ENCODE measurements around the gene ZNF326. TPM values are rescaled to one million over a fixed set of nuclear protein-coding genes. Genes with fewer than 3 reads are reported as not detected.
"Not testable (repeated sequence)": the region's sequence is repeated elsewhere in the genome, so short reads cannot be mapped to it uniquely, and the experiment has no call there.

The ZNF326 gene
- total RNA-seq, 1 experiment from 2014 or later, result 8.0 TPM

DNA sequence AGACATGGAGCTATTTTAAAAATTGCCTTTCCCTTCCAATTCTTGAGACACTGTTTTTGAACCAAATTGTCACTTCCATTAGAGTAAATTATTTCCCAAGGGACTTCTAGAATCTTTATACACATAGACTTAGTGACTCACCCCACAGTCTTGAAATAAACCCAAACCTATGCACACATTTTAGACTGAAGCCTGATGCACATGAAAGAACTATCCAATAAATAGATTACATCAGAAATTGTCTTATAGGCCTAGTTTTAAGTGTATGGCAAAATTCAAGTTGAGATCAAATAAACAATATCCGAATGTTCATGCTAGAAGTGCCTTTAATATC lies 32.2 kb upstream of the ZNF326 start:
- no peak for DNase-seq (ENCODE audit: low spot score)
- in situ Hi-C loops (cut with HindIII; ENCODE audit: low sequenced_read_pairs), result no loop called here

DNA sequence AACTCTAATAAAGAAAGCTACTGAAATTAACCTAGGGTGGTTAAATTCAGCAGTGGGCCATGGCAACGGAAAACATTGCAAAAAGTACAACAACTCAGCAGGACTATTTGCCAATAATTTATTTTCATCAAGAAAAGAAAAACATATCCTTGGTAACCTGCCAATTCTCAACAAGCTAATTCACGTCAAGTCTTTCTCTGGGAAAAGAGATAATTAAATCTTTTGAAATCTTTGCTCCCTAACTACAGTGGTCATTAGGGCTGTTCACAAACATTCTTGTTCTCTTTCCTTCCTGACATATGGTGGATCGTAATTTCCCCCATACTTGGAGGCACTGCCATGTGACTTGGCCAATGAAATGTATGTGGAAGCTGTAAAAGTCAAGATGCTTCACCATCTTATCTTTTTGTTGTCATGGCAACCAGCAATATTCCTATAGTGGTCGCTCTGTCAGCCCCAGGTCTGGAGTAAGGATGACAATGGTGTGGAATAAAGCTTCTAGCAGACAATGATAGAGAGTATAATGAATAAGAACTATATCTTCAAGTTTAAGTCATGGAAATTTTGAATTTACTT lies 29.6 kb upstream of the ZNF326 start:
- no peak for DNase-seq (ENCODE audit: low spot score)
- in situ Hi-C loops (cut with HindIII; ENCODE audit: low sequenced_read_pairs), result no loop called here

DNA sequence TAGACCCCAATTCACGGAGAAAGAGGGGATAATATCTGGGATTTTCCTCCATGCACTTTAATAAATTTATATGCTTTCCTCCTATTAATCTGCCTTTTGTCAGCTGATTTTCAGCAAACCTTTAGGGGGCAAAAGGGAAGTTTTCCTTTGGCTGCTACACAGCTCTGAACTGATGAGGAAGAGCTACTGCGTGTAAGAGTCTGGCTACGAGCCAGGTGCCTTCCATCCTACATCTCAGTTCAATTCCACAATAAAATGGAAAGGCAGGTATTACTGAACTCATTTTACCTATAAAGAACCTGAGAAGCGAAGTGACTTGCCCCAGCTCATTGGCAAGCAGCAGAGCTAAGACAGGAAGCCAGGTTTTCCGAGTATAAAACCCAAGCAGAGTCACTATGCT lies 28.3 kb upstream of the ZNF326 start:
- in situ Hi-C loops (cut with HindIII; ENCODE audit: low sequenced_read_pairs), result no loop called here
- DNase-seq (ENCODE audit: low spot score), result no peak

DNA sequence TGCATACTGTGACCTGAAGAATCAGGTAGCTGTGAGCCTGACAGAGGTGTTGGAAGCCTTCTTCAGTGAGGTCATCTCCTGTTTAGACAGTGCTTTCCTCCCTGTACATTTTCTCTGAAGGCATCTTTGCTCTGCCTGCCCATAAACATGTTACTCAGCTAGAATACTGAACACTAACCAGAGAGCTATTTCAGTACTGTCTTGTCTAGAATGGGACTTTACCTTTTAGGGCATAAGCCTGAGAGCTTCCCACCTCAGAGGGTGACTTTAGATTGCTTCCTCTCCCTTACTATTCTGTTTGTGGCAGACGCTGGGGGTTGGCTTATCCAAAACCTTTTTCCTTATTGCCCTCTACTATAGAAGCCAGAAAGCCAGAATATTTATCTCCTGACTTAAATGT lies 23.3 kb upstream of the ZNF326 start:
- DNase-seq (ENCODE audit: low spot score), result no peak
- in situ Hi-C loops (cut with HindIII; ENCODE audit: low sequenced_read_pairs), result no loop called here

DNA sequence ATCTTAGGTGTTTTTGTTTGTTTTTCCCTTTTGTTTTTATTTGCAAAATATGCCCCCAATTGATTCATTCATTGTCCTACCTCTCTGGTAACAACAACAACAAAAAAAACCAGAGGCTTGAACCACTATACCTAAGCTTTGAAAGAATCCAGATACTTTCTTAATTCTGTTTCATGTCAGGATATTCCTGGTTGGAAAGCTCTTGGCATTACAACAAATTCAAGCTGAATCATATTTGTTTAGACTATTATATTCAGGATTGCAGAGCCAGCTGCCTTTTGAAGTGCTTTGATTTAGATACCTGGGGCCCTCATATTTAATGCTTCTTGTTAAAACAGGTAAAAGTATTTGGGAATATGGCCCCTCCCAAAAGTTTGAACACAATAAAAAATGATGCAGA lies 22.9 kb upstream of the ZNF326 start:
- in situ Hi-C loops (cut with HindIII; ENCODE audit: low sequenced_read_pairs), result no loop called here
- no peak for DNase-seq (ENCODE audit: low spot score)

DNA sequence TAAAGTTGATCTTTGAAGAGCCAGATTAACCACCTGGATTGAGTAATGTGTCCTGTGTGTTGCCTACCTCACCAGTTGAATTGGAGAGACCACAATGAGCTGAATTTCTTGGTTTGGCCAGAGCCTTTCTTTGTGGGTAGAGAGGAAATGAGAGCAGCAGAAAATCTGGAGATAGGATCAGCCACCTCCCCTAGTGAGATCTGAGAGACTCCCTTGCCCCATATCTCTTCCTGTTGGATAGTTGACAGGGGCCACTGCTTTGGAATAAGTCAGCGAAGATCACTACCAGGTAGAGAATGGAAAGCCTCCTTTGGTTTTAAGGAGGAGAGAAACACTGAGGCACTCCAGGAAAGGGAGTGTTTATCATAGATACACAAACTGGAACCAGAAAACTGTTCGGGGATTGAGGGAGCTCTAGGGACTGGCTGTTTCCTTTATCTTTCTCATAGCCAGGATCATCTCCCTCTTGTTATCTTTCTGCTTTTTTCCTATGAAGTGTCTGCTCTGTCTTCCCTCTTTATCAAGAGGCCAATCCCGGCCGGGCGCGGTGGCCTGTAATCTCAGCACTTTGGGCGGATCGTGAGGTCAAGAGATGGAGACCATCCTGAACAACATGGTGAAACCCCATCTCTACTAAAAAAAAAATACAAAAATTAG lies 21.3 kb upstream of the ZNF326 start:
- in situ Hi-C loops (cut with HindIII; ENCODE audit: low sequenced_read_pairs), result no loop called here
- DNase-seq (ENCODE audit: low spot score), result no peak

DNA sequence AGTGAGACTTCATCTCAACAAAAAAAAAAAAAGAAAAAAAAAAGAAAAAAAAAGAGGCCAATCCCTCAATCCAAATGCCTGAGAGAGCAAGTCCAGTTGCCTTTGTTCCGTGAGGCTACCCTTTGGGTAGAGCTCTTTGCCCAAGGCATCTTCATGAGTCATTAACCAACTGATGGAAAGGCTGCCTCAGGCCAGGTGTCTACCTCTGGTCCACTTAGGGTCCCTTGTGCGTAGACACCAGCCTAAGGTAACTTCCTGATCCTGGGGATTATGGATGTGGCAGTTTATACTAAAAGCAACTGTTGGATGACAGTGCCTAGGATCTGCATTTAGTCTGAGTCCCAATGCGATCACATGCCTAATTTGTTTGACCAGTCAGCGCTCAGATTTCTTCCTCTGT lies 20.7 kb upstream of the ZNF326 start:
- DNase-seq (ENCODE audit: low spot score), result no peak
- in situ Hi-C loops (cut with HindIII; ENCODE audit: low sequenced_read_pairs), result no loop called here

DNA sequence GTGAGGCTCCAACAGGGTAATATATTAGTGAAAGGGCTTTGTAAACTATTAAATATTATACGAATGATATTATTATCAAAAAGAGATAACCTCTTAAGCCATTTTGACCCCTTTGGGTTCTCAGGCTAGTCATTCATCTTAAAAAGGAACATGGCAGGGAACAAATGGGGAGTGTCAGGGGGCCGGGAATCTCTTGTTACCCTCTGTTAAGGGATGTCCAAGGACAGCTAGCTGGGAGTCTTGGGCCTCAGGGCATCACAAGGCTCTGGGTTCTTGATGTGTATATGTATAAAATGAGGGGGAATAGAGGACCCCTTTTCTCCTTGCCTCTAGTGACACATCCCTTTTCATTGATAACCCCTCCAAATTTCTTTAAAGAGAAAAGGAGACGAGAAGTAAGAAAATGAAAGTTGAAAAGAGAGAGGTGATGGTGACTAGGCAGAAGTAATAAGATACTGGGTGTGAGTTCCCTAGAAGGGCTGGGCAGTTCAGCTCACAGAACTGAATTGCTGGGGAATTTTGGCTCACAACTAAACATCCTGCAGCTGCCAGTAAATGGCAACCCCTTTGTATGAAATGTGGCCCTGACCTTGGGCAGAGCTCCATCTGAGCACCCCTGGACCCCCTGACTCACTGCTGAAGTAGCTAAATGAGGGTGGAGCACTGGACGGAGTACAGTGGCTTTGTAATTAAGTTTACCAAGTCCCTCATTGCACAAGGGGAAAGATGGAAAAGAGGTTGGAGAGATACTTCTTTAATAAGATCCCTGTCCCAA lies 20.0 kb upstream of the ZNF326 start:
- in situ Hi-C loops (cut with HindIII; ENCODE audit: low sequenced_read_pairs), result no loop called here
- DNase-seq (ENCODE audit: low spot score), result no peak

DNA sequence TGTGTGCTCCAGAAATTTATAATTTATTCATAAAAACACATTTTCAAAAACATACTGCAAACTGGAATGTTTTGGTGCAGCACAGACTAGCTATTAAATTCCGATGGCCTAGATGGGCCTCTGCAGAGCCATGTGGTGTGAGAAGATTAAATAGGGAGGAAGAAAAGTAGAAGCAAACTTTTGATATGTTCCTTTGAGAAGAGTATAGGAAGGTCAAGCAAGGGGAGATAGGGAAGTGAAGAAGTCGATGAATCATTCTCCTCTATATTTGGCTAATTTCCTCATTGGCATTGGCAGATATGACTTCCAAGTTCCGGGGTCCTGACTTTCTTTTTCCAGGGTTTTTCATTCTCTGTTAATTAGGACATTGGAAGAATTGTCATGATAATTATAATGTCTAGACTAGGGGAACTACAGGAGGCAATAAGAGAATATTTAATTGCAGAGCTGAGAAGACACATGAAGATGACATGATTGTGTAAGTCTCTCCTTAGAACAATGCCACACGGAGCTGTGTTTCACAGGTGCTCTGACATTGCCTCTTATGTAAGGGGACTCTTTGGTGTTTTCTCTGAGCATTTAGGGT lies 19.3 kb upstream of the ZNF326 start:
- in situ Hi-C loops (cut with HindIII; ENCODE audit: low sequenced_read_pairs), result no loop called here
- DNase-seq (ENCODE audit: low spot score), result no peak

DNA sequence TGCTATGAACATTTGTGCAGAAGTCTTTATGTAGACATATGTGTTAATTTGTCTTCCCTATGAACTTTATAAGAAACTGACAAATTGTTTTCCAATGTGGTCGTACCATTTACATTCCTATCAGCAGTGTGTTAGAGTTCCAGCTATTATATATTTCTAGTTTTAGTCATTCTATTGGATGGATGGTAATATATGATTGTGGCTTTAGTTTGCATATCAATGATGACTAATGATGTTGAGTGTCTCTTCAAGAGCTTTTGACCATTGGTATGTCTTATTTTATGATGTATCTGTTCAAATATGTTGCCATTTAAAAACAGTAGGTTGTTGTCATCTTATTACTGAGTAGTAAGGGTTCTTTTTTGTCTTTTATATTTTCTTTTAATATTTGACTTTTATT lies 16.2 kb upstream of the ZNF326 start:
- DNase-seq (ENCODE audit: low spot score), result no peak
- in situ Hi-C loops (cut with HindIII; ENCODE audit: low sequenced_read_pairs), result no loop called here

DNA sequence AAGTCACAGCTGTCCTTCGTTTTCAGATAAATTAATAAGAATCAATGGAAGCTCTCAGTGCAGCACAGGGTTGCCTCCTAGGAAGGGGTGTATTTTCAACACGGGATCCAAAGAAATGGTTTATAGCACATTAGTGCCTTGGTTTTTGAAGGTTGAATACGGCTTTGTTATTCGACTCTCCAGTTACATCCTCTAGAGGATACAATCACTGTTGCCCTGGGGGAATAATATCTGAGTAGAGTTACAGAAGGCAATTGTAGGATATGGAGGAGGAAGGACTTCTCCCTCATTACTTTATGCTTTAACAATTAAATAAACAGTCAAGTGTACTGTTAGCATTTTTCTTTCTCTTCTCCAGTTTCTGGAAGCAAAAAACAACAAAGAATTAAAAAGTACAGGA lies 14.3 kb upstream of the ZNF326 start:
- DNase-seq (ENCODE audit: low spot score), result no peak
- in situ Hi-C loops (cut with HindIII; ENCODE audit: low sequenced_read_pairs), result no loop called here

DNA sequence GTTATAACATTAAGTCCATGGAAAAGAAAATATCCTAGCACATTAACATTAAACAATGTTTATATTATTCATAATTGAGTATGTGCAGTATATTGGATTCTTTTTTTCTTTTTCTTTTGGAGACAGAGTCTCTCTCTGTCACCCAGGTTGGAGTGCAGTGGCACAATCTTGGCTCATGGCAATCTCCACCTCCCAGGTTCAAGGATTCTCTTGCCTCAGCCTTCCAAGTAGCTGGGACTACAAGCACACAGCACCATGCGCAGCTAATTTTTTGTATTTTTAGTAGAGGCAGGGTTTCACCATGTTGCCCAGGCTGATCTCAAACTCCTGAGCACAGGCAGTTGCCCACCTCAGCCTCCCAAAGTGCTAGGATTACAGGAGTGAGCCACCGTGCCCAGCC lies 12.1 kb upstream of the ZNF326 start:
- DNase-seq (ENCODE audit: low spot score); in situ Hi-C loops (cut with HindIII; ENCODE audit: low sequenced_read_pairs): not testable (repeated sequence)

DNA sequence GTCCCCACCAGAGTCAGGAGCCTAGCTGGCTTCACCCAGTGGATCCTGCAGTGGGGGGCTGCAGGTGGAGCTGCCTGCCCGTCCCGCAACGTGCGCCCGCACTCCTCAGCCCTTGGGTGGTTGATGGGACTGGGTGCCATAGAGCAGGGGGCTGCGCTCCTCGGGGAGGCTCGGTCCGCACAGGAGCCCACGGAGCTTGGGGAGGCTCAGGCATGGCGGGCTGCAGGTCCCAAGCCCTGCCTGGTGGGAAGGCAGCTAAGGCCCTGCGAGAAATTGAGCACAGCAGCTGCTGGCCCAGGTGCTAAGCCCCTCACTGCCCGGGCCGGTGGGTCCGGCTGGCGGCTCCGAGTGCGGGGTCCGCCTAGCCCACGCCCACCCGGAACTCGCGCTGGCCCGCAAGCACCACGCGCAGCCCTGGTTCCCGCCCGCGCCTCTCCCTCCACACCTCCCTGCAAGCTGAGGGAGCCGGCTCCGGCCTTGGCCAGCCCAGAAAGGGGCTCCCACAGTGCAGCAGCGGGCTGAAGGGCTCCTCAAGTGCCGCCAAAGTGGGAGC lies 10.3 kb upstream of the ZNF326 start:
- in situ Hi-C loops (cut with HindIII; ENCODE audit: low sequenced_read_pairs); DNase-seq (ENCODE audit: low spot score): not testable (repeated sequence)

DNA sequence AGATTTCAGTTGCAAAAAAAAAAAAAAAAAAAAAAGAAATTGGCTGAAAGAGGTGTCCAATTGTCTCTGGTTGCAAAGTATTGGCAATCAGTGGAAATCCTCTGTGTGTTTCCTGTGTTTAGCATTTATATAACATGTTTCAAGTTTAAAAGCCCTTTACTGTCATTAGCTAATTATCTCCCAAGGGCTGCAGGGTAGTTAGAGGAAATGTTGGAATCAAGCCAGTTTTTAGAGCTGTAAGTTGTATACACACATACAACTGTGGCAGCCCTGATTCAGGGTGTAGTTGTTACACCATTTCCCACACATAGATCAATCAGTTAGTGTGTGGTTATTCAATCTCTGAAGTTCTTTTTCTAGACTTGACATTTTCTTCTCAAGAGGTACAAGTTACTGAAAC lies 8.9 kb upstream of the ZNF326 start:
- in situ Hi-C loops (cut with HindIII; ENCODE audit: low sequenced_read_pairs), result no loop called here
- DNase-seq (ENCODE audit: low spot score), result no peak

DNA sequence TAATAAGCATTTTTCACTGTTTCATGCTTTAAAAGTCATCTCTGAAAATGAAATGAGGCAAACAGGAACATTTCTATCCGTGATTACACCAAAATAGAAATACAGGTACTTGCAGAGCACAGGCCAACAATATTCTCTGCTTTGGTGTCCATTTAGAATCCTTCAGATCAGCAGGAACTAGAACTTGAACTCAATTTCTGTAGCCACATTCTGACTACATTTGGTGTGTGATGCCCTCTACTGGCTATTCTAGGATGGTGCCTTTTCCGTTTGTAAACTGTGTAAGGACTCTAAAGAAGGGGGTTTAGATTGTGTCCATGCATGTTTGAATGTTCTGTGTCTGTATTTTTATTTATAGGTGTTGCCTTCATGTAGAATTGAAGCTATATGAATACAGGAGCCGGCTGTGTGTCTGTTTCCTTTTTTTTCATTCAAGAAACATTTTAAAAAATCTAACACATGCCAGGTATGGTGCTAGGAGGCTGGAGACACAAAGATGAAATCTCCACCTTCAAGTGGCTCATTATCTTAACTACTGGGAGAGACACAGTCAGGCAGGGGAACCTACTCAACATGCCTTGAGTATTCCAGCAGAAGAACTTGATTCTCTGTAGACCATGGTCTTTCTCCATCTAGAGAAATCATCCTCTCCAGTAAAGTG lies 7.6 kb upstream of the ZNF326 start:
- peak; percentile 87 for DNase-seq (ENCODE audit: low spot score)
- in situ Hi-C loops (cut with HindIII; ENCODE audit: low sequenced_read_pairs), result no loop called here

DNA sequence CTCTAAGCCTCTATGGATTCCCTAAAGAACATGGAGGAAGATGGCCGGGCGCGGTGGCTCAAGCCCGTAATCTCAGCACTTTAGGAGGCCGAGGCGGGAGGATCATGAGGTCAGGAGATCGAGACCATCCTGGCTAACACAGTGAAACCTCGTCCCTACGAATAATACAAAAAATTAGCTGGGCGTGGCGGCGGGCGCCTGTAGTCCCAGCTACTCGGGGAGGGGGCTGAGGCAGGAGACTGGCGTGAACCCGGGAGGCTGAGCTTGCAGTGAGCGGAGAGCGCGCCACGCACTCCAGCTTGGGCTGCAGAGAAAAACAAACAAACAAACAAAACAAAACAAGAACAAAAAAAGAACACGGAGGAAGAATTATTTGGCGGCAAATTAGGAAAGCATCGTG lies 5.8 kb upstream of the ZNF326 start:
- in situ Hi-C loops (cut with HindIII; ENCODE audit: low sequenced_read_pairs), result no loop called here

DNA sequence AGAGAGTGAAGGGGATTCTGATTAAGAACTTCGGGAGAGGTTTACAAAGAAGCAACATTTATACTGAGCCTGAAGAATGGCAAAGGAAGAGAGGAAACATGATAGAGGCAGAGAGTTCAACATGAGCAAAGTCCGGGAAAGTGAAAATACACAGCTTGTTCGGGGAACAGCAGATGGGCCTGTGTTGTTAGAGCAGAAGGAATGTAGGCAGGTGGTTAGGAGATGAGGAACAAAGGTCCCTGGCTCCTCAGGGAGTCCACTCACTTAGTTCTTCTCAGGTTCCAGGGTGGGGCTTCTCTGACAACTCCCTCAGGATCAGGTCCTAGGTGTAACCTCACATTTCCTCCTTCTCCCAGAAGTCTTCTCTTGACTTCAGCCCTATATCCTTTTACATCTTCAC lies 5.1 kb upstream of the ZNF326 start:
- in situ Hi-C loops (cut with HindIII; ENCODE audit: low sequenced_read_pairs), result no loop called here
- peak; percentile 75 for DNase-seq (ENCODE audit: low spot score)

More for the DNA sequence above, 5.8 kb upstream of the ZNF326 start:
- DNase-seq (ENCODE audit: low spot score), result no peak

DNA sequence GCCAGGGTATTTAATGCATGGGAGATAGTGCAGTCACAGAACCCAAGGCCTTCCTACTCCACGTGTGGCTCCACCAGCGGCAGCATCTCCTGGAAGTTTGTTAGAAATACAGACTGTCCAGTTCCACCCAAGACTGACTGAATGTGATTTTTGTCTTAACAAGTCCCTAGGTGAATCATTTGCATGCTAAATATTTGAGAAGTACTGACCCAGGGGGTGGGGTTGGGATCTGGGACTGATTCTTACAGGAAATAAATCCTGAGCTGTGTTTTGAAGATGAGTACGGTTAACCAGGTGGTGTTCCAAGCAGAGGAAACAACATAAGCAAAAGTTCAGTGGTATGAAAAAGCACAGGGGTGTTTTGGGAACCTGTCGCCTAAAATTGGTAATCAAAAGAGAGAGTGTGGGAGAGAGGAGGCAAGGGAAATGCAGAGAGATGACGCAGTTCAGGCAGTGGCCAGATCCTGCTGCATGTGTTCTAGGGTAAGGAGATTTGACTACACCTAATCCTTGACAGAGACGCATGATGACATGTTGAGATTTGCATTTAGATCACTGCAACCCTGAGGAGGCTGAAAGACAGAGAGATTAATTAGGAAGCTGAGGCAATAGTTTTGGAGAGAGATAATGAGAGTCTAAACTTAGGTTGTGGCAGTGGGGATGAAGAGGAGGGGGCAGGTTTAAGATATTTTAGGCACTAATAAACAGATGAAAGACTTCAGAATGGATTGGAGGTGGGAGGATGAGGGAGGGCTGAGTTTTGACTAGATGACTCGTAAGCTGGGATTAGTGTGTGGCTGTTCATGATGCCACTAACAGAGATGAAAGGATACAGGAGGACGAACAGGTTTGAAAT lies 3.7 kb upstream of the ZNF326 start:
- in situ Hi-C loops (cut with HindIII; ENCODE audit: low sequenced_read_pairs), result no loop called here
- DNase-seq (ENCODE audit: low spot score), result no peak

DNA sequence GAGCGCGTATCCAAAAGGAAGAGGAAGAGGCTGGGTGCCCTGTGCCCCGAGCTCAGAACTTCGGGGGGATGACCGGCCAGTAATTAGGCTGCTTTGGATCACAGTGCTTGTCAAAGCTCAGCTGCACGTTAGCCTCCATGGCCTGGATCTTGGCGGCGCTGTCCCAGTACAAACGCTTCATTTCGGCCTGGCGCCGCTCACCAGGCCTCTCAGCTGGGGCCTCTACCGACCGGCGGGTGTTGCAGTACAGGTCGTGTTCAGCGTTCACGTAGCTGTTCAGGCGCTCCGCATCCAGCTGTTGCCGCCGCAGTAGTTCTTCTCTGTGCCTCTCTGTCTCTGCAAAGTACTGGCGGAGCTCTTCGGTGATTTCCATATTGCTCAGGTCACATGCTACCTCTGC lies 1.4 kb upstream of the ZNF326 start:
- in situ Hi-C loops (cut with HindIII; ENCODE audit: low sequenced_read_pairs), result no loop called here
- DNase-seq (ENCODE audit: low spot score), result no peak

Data from G401 (cell line).